ENCODE measurements around the gene SIPA1. TPM values are rescaled to one million over a fixed set of nuclear protein-coding genes. Genes with fewer than 3 reads are reported as not detected.

Gene SIPA1
- total and polyA plus RNA-seq, 2 of the 8 experiments (the other 6 are each of a cell fraction or from before 2014, with no cell fraction given), result 35.3 to 72.2 TPM

DNA sequence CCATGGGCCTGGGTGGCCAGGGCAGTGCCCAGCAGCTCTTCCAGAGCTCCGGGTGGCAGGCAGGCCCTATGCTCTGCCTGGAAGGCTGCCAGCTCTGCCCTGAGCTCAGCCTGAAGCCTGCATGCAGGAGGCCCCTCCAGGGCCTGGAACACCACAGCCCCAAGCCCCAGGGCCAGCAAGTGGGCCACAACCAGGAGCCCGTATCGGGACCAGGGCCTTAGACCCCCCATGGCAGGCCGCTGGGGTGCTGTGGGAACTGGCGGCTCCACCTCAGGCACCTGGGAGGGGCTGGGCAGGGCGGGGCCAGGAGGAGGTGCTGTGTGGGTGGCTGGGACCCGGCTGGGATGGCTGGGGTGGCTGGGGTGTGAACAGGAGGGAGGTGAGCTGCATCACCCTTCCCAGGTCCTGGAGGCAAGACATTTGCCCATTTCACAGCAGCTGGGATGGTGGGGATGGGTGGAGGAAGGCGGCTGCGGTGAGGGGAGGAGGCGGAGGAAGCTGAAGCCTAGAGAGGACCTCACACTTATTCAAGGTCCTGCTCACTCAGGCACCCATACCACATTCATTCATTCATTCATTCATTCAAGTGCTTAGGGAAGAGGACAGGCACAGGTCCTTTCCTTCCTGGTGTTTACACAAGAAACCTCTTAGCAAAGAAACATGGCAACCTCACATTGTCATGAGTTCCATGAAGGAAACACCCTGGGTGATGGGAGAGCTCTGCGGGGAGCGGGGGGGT lies 42.2 kb upstream of the SIPA1 start, which contains the start of gene KCNK7:
TSS of gene KCNK7 (minus strand) at position 258 of the 739 bp plus-strand sequence. CDS start at position 230, 28 bp downstream.
- H4K8ac ChIP-seq (ENCODE audit: extremely low read depth, insufficient read depth, low read length), result no peak within 1 kb of the TSS
- no peak within 1 kb of the TSS for H3K9ac ChIP-seq (replicated peaks in 1 of 4; ENCODE audit: extremely low read depth in 1 of 4, low read depth in 3 of 4, low read length in 3 of 4)
- FAIRE-seq, result no peak
- H4K20me1 ChIP-seq (replicated peaks in 1 of 2; ENCODE audit: control insufficient read depth in 1 of 2, insufficient read depth in 2 of 2, low read length in 2 of 2), result peaks cover 0 to 4% of the 10 kb centered on the region in 2 experiments
- H4K91ac ChIP-seq (replicated peaks; ENCODE audit: insufficient read length, low read length), result no peak within 1 kb of the TSS
- no peak within 1 kb of the TSS for H3K14ac ChIP-seq (ENCODE audit: insufficient read length)
- WGBS, 2 experiments (ENCODE audit: extremely low coverage in 1 of 2, insufficient coverage in 1 of 2, insufficient read length in 1 of 2, insufficient replicate concordance in 2 of 2, low coverage in 1 of 2, low lambda C conversion rate in 2 of 2, missing lambda C conversion rate in 1 of 2), result 91% methylated on average over 12 of the region's 12 CpGs; no CpG with 5 or more reads in 1 of the 2 experiments
- no peak within 1 kb of the TSS; the same call in 1 of the 2 replicates for H2BK15ac ChIP-seq (ENCODE audit: low read length)
- no peak within 1 kb of the TSS for H2BK12ac ChIP-seq (ENCODE audit: low read depth, low read length)
- H4K5ac ChIP-seq (ENCODE audit: insufficient read length, low read depth, low read length), result no peak within 1 kb of the TSS
- H3K4ac ChIP-seq (replicated peaks; ENCODE audit: insufficient read length, low read depth, low read length), result no peak within 1 kb of the TSS
- no peak within 1 kb of the TSS for H3K4me3 ChIP-seq (ENCODE audit: extremely low read depth in 1 of 4, insufficient read depth in 2 of 4, low read depth in 3 of 4, low read length in 4 of 4)
- no peak within 1 kb of the TSS for H3K27ac ChIP-seq (ENCODE audit: low read depth, low read length)
- H2BK5ac ChIP-seq (ENCODE audit: low read depth, low read length), result no peak within 1 kb of the TSS
- no peak within 1 kb of the TSS for H3K56ac ChIP-seq (replicated peaks; ENCODE audit: insufficient read length, low read depth, low read length)
- peaks cover 0 to 10% (median 2%) of the 10 kb centered on the region in 4 experiments; a peak in 3 of 8 replicates for H3K36me3 ChIP-seq (ENCODE audit: control insufficient read depth in 2 of 4, insufficient read depth in 4 of 4, low read length in 3 of 4)
- no peak within 1 kb of the TSS for H3K4me2 ChIP-seq (ENCODE audit: insufficient read depth in 1 of 2, low read depth in 2 of 2, low read length in 2 of 2)
- peaks cover 8 to 21% (median 17%) of the 10 kb centered on the region in 4 experiments for H3K27me3 ChIP-seq (replicated peaks in 1 of 4; ENCODE audit: control insufficient read depth in 3 of 4, extremely low read depth in 1 of 4, insufficient read depth in 3 of 4, low read length in 3 of 4)
- H3K23me2 ChIP-seq (ENCODE audit: low read depth, low read length), result peaks cover 9% of the 10 kb centered on the region; the same call in 1 of the 2 replicates
- no peak within 1 kb of the TSS for H2AFZ ChIP-seq (ENCODE audit: low read length)
- no peaks in the 10 kb centered on the region for H3K79me2 ChIP-seq (ENCODE audit: control insufficient read depth in 1 of 2, insufficient read depth in 2 of 2, low read length in 2 of 2)
- no peak within 1 kb of the TSS for H2AK5ac ChIP-seq (ENCODE audit: low read depth, low read length)
- CTCF ChIA-PET (ENCODE audit: partially characterized antibody), result interaction anchor here (0.5 to 12.3 kb wide), 12 partner anchors 9 to 314 kb away, joined by 3 to 227 read pairs (median 4); partner anchors contain the start of genes EHBP1L1, FAM89B and LTBP3
- POLR2A ChIA-PET (ENCODE audit: partially characterized antibody), result interaction anchor here (1.0 to 6.8 kb wide), 9 partner anchors 10 to 96 kb away, joined by 3 to 41 read pairs (median 4); partner anchors contain the start of genes FAM89B, MAP3K11 and PCNX3
- DNase-seq (ENCODE audit: low read depth in 1 of 2, low spot score in 2 of 2), result no peak
- no peaks in the 10 kb centered on the region for H3K79me1 ChIP-seq (ENCODE audit: low read depth, low read length)
- no peak within 1 kb of the TSS for H3K18ac ChIP-seq (ENCODE audit: extremely low read depth, low read length)
- no peak within 1 kb of the TSS for H3K23ac ChIP-seq (ENCODE audit: insufficient read length)
- H2BK20ac ChIP-seq (ENCODE audit: low read length), result no peak within 1 kb of the TSS
- no peak within 1 kb of the TSS for H2BK120ac ChIP-seq (replicated peaks; ENCODE audit: low read depth, low read length)
- no peaks in the 10 kb centered on the region for H3K9me3 ChIP-seq (ENCODE audit: insufficient read depth in 2 of 2, low read depth in 1 of 2, low read length in 1 of 2)
- H3K4me1 ChIP-seq (replicated peaks in 1 of 4; ENCODE audit: control insufficient read depth in 3 of 4, insufficient read depth in 4 of 4, low read length in 3 of 4), result peaks cover 3 to 10% (median 8%) of the 10 kb centered on the region in 4 experiments
- no peak for TF ChIP-seq YY1 (IDR thresholded peaks at IDR 0.05; ENCODE audit: low read depth, low read length)
- TF ChIP-seq FOSL1 (IDR thresholded peaks at IDR 0.05; ENCODE audit: insufficient read depth, low read depth, low read length), result no peak
- TF ChIP-seq JUND (IDR thresholded peaks at IDR 0.05; ENCODE audit: low read length), result no peak
- TF ChIP-seq HDAC2 (IDR thresholded peaks at IDR 0.05; ENCODE audit: borderline replicate concordance in 1 of 2, low read depth in 2 of 2, low read length in 2 of 2), result no peak
- TF ChIP-seq CREB1 (IDR thresholded peaks at IDR 0.05), result no peak
- no peak for TF ChIP-seq EP300 (IDR thresholded peaks at IDR 0.05; ENCODE audit: borderline replicate concordance in 1 of 2, low read depth in 2 of 2, low read length in 2 of 2)
- no peak for TF ChIP-seq SP1 (IDR thresholded peaks at IDR 0.05; ENCODE audit: low read depth, low read length)
- no peak for TF ChIP-seq BCL11A (IDR thresholded peaks at IDR 0.05; ENCODE audit: low read depth in 2 of 2, low read length in 2 of 2)
- TF ChIP-seq SRF (IDR thresholded peaks at IDR 0.05; ENCODE audit: low read depth, low read length), result no peak
- no peak for TF ChIP-seq POLR2AphosphoS5 (IDR thresholded peaks at IDR 0.05; ENCODE audit: low read depth, low read length)
- no peak for TF ChIP-seq KDM5A (IDR thresholded peaks at IDR 0.05; ENCODE audit: low read length)
- TF ChIP-seq SAP30 (IDR thresholded peaks at IDR 0.05; ENCODE audit: insufficient read depth, insufficient replicate concordance, low read length), result no peak

Data from H1 (cell line).